ENCODE data around the gene PCDH9.
"Not testable (repeated sequence)": the region's sequence is repeated elsewhere in the genome, so short reads cannot be mapped to it uniquely, and the experiment has no call there.

The PCDH9 gene

GRCh38 chr13:66265371-66265770, 964.8 kb downstream of the PCDH9 start:
- no peak for DNase-seq (ENCODE audit: insufficient read length, low spot score)
- FAIRE-seq = no peak

- FAIRE-seq = no peak
- no peak for DNase-seq (ENCODE audit: insufficient read length, low spot score)
Observed at GRCh38 chr13:66264971-66265370, 965.2 kb downstream of the PCDH9 start.

GRCh38 chr13:66262330-66262729, 967.8 kb downstream of the PCDH9 start:
- no peak for DNase-seq (ENCODE audit: insufficient read length, low spot score)
- FAIRE-seq = no peak

GRCh38 chr13:66259426-66259825, 970.7 kb downstream of the PCDH9 start:
- not testable (repeated sequence) for FAIRE-seq

More at GRCh38 chr13:66259426-66259825, 970.7 kb downstream of the PCDH9 start:
- DNase-seq (ENCODE audit: insufficient read length, low spot score) = not testable (repeated sequence)
